ENCODE results near the gene FLNC. TPM values are rescaled to one million over a fixed set of nuclear protein-coding genes. Genes with fewer than 3 reads are reported as not detected.

Gene FLNC
- total and polyA plus RNA-seq, 2 donors (not counting 3 experiments of a cell fraction or from before 2014, with no cell fraction given), result 19.5 to 81.9 TPM

GRCh38 chr7:128888039-128888755 is 58.0 kb downstream of the FLNC start:
- Histone ChIP-seq H3K9me3 (replicated peaks; ENCODE audit: control insufficient read depth, insufficient read depth, low read length) (no peaks in the 10 kb centered on the region), H3K4me3 (replicated peaks in 1 of 3; ENCODE audit: insufficient read depth in 1 of 3, low read depth in 1 of 3, low read length in 3 of 3) (no peak overlapping the region), H3K9ac (replicated peaks; ENCODE audit: extremely low read depth, insufficient read depth, low read length) (no peak overlapping the region), H3K9me1 (replicated peaks; ENCODE audit: control insufficient read depth, extremely low read depth, insufficient read depth, low read length) (no peaks in the 10 kb centered on the region), H3K27me3 (ENCODE audit: control insufficient read depth in 2 of 2, insufficient read depth in 2 of 2, low read length in 2 of 2) (peaks cover 6 to 14% of the 10 kb centered on the region in 2 experiments), H3K27ac (ENCODE audit: insufficient read depth, low read depth, low read length) (no peak overlapping the region), H3K4me2 (ENCODE audit: insufficient read depth, low read length) (no peak overlapping the region), H2AFZ (ENCODE audit: low read depth, low read length) (no peak overlapping the region), H3K4me1 (ENCODE audit: control insufficient read depth, extremely low read depth, insufficient read depth, low read length) (no peaks in the 10 kb centered on the region), H3K36me3 (ENCODE audit: control insufficient read depth in 2 of 2, extremely low read depth in 1 of 2, insufficient read depth in 2 of 2, low read length in 2 of 2) (no peaks in the 10 kb centered on the region), H4K20me1 (replicated peaks; ENCODE audit: control insufficient read depth, extremely low read depth, insufficient read depth, low read length) (no peaks in the 10 kb centered on the region), H3K79me2 (ENCODE audit: control insufficient read depth, insufficient read depth, low read length) (no peaks in the 10 kb centered on the region)
- no peak for FAIRE-seq
- intact Hi-C loops (cut with micrococcal nuclease) (no loop called here), dilution Hi-C loops (cut with MboI; ENCODE audit: extremely low pct_ligation_motif_present, low sequenced_read_pairs) (no loop called here)
- ChIA-PET POLR2A (no interaction called here), CTCF (no interaction called here)
- DNase-seq (ENCODE audit: low read depth, low spot score), result no peak
- TF ChIP-seq POLR2AphosphoS5 (IDR thresholded peaks at IDR 0.05; ENCODE audit: insufficient read depth, low read depth, low read length) (no peak), POLR2A (IDR thresholded peaks at IDR 0.05; ENCODE audit: low read depth, low read length) (no peak), GATA2 (IDR thresholded peaks at IDR 0.05; ENCODE audit: insufficient read depth, insufficient read length, low read depth, low read length) (no peak), MYC (IDR thresholded peaks at IDR 0.05; ENCODE audit: low read depth, low read length) (no peak), JUN (IDR thresholded peaks at IDR 0.05; ENCODE audit: borderline replicate concordance, insufficient read depth, insufficient read length, low read depth) (no peak), MAX (IDR thresholded peaks at IDR 0.05; ENCODE audit: insufficient read depth, insufficient read length) (no peak), EZH2 (IDR thresholded peaks at IDR 0.05; ENCODE audit: borderline replicate concordance, low read depth, low read length, severe bottlenecking) (no peak), FOS (IDR thresholded peaks at IDR 0.05; ENCODE audit: borderline replicate concordance, insufficient read depth, low read length) (no peak)
- TF ChIP-seq, protein P1, sequence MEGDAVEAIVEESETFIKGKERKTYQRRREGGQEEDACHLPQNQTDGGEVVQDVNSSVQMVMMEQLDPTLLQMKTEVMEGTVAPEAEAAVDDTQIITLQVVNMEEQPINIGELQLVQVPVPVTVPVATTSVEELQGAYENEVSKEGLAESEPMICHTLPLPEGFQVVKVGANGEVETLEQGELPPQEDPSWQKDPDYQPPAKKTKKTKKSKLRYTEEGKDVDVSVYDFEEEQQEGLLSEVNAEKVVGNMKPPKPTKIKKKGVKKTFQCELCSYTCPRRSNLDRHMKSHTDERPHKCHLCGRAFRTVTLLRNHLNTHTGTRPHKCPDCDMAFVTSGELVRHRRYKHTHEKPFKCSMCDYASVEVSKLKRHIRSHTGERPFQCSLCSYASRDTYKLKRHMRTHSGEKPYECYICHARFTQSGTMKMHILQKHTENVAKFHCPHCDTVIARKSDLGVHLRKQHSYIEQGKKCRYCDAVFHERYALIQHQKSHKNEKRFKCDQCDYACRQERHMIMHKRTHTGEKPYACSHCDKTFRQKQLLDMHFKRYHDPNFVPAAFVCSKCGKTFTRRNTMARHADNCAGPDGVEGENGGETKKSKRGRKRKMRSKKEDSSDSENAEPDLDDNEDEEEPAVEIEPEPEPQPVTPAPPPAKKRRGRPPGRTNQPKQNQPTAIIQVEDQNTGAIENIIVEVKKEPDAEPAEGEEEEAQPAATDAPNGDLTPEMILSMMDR (IDR thresholded peaks at IDR 0.05; ENCODE audit: extremely low read depth in 1 of 2, insufficient read depth in 1 of 2, low read depth in 1 of 2, low read length in 2 of 2), result no peak
- no TSS peak for BruUV-seq (replicated peaks)

Data from endothelial cell of umbilical vein (primary cell).